ENCODE measurements around the gene UNKL.

UNKL gene

DNA sequence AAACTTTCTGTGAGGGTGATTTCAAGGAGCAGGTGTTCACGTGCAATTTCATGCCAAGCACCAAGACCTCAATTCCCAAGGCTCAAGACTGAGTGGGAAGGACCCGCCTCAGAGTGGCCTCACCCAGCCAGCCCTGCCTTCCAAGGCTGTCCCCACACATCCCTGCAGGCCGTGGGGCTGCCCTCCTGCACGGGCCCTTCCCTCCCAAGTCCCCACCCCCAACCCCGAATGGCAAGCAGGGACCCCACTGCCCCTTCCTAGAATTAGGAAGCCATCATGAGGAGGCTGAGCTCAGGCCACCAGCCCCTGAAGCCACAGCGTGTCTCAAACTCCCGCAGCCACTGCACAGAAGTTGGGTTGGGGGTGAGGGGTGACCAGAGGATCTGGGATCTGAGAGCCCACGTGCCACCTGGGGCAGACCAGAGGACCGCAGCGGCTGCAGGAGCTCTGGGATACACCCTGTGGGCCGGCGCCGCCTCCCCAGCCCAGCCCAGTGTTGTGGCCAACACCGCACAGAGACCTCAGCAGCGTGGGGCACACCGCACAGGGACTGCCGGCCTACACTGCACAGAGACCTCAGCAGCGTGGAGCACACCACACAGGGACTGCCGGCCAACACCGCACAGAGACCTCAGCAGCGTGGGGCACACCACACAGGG lies 42.1 kb downstream of the UNKL start:
- peaks cover 15% of the 10 kb centered on the region; the same call in 1 of the 2 replicates for H4K20me1 ChIP-seq (ENCODE audit: insufficient read depth, low read length)
- H3K4me1 ChIP-seq (ENCODE audit: insufficient read depth, low read length), result no peaks in the 10 kb centered on the region
- H3K27me3 ChIP-seq (ENCODE audit: insufficient read depth, low read length, poor library complexity), result no peaks in the 10 kb centered on the region
- TF ChIP-seq EZH2 (IDR thresholded peaks at IDR 0.05; ENCODE audit: borderline replicate concordance, low read depth, low read length, severe bottlenecking), result no peak
- TF ChIP-seq, protein P1, sequence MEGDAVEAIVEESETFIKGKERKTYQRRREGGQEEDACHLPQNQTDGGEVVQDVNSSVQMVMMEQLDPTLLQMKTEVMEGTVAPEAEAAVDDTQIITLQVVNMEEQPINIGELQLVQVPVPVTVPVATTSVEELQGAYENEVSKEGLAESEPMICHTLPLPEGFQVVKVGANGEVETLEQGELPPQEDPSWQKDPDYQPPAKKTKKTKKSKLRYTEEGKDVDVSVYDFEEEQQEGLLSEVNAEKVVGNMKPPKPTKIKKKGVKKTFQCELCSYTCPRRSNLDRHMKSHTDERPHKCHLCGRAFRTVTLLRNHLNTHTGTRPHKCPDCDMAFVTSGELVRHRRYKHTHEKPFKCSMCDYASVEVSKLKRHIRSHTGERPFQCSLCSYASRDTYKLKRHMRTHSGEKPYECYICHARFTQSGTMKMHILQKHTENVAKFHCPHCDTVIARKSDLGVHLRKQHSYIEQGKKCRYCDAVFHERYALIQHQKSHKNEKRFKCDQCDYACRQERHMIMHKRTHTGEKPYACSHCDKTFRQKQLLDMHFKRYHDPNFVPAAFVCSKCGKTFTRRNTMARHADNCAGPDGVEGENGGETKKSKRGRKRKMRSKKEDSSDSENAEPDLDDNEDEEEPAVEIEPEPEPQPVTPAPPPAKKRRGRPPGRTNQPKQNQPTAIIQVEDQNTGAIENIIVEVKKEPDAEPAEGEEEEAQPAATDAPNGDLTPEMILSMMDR (IDR thresholded peaks at IDR 0.05; ENCODE audit: borderline replicate concordance, extremely low read depth, low read length, poor library complexity, severe bottlenecking), result no peak
- H2AFZ ChIP-seq (ENCODE audit: low read depth, low read length), result no peak overlapping the region
- no peaks in the 10 kb centered on the region for H3K79me2 ChIP-seq (ENCODE audit: insufficient read depth, low read length)
- H3K27ac ChIP-seq (ENCODE audit: low read length), result no peak overlapping the region
- no peak overlapping the region for H3K9ac ChIP-seq (ENCODE audit: low read depth, low read length)
- no peaks in the 10 kb centered on the region for H3K9me3 ChIP-seq (ENCODE audit: insufficient read depth, low read length, severe bottlenecking)
- no peak overlapping the region for H3K4me3 ChIP-seq (ENCODE audit: low read depth in 1 of 2, low read length in 2 of 2)
- no peak overlapping the region for H3K4me2 ChIP-seq (ENCODE audit: insufficient read depth, low read length)
- H3K36me3 ChIP-seq (ENCODE audit: insufficient read depth, low read length), result peaks cover 25% of the 10 kb centered on the region
- DNase-seq, result no peak
- no peak for ATAC-seq (ENCODE audit: insufficient read depth, low read depth)

GRCh38 chr16:1371054-1371978 lies 43.2 kb downstream of the UNKL start:
- no peaks in the 10 kb centered on the region for H3K9me3 ChIP-seq (ENCODE audit: insufficient read depth, low read length, severe bottlenecking)
- H3K4me3 ChIP-seq (ENCODE audit: low read depth in 1 of 2, low read length in 2 of 2), result no peak overlapping the region
- H4K20me1 ChIP-seq (ENCODE audit: insufficient read depth, low read length), result peaks cover 13% of the 10 kb centered on the region; the same call in 1 of the 2 replicates
- no peak overlapping the region for H3K4me2 ChIP-seq (ENCODE audit: insufficient read depth, low read length)
- H3K36me3 ChIP-seq (ENCODE audit: insufficient read depth, low read length), result peaks cover 33% of the 10 kb centered on the region
- H3K27me3 ChIP-seq (ENCODE audit: insufficient read depth, low read length, poor library complexity), result no peaks in the 10 kb centered on the region
- ATAC-seq (ENCODE audit: insufficient read depth, low read depth) (no peak), DNase-seq (no peak)
- no peak overlapping the region for H3K9ac ChIP-seq (ENCODE audit: low read depth, low read length)
- H3K27ac ChIP-seq (ENCODE audit: low read length), result no peak overlapping the region
- H3K79me2 ChIP-seq (ENCODE audit: insufficient read depth, low read length), result no peaks in the 10 kb centered on the region
- H2AFZ ChIP-seq (ENCODE audit: low read depth, low read length), result no peak overlapping the region
- H3K4me1 ChIP-seq (ENCODE audit: insufficient read depth, low read length), result no peaks in the 10 kb centered on the region
- TF ChIP-seq, protein P1 (IDR thresholded peaks at IDR 0.05; ENCODE audit: borderline replicate concordance, extremely low read depth, low read length, poor library complexity, severe bottlenecking), result no peak
- TF ChIP-seq EZH2 (IDR thresholded peaks at IDR 0.05; ENCODE audit: borderline replicate concordance, low read depth, low read length, severe bottlenecking), result no peak

DNA sequence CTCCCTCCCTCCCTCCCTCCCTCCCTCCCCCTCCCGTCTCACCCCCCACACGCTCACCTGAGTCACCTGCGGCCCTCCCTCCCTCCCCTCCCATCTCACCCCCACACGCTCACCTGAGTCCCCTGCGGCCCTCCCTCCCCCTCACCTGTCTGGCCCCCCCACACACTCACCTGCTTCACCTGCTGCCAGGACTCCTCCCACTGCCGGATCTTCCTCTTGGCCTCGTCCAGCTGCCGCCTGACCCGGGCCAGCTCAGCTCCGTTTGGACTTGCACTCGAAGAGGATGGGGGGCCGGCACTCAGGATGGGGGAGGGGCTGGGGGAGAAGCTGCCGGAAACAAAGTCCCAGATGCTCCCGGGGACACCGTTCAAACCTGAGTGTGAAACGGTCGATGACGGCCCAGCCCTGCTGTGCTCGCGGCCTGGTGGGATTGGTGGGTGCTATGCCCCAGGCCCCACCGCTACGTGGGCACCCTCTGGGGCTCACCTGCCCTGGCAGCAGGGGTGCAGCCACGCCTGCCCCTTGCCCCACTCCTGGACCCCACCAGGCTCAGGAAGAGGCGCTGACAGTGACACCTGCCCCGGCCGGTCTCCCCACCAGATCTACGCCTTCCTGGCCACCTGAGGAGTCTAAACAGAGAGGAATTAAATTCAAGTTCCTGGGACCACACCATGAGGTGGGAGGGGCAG lies 46.9 kb downstream of the UNKL start:
- ATAC-seq (ENCODE audit: insufficient read depth, low read depth) (no peak), DNase-seq (no peak)
- Histone ChIP-seq H2AFZ (ENCODE audit: low read depth, low read length) (no peak overlapping the region), H3K4me3 (ENCODE audit: low read depth in 1 of 2, low read length in 2 of 2) (no peak overlapping the region), H3K27ac (ENCODE audit: low read length) (no peak overlapping the region), H3K4me2 (ENCODE audit: insufficient read depth, low read length) (no peak overlapping the region), H3K9ac (ENCODE audit: low read depth, low read length) (no peak overlapping the region), H3K4me1 (ENCODE audit: insufficient read depth, low read length) (no peaks in the 10 kb centered on the region), H3K27me3 (ENCODE audit: insufficient read depth, low read length, poor library complexity) (no peaks in the 10 kb centered on the region), H3K79me2 (ENCODE audit: insufficient read depth, low read length) (peaks cover 4% of the 10 kb centered on the region), H4K20me1 (ENCODE audit: insufficient read depth, low read length) (peaks cover 18% of the 10 kb centered on the region; the same call in 1 of the 2 replicates), H3K9me3 (ENCODE audit: insufficient read depth, low read length, severe bottlenecking) (no peaks in the 10 kb centered on the region), H3K36me3 (ENCODE audit: insufficient read depth, low read length) (peaks cover 58% of the 10 kb centered on the region)
- no peak for TF ChIP-seq EZH2 (IDR thresholded peaks at IDR 0.05; ENCODE audit: borderline replicate concordance, low read depth, low read length, severe bottlenecking)
- TF ChIP-seq, protein P1 (IDR thresholded peaks at IDR 0.05; ENCODE audit: borderline replicate concordance, extremely low read depth, low read length, poor library complexity, severe bottlenecking), result no peak
